A549 (cell line): ENCODE data around the gene STRADB. TPM values are rescaled to one million over a fixed set of nuclear protein-coding genes. Genes with fewer than 3 reads are reported as not detected.
"Not testable (repeated sequence)": the region's sequence is repeated elsewhere in the genome, so short reads cannot be mapped to it uniquely, and the experiment has no call there.

Experiments
- ATAC-seq, 2 experiments: fragments of 200-7000 bp in 1 of 2; fragments of >200 bp in 1 of 2; cut with Nextera tagmentation in 1 of 2; cut with Tn5 transposase in 1 of 2; 3 replicates each; pipeline versions ENCODE4 v1.8.0 to v1.9.1; 2018 to 2020; ENCODE audit warnings: mild to moderate bottlenecking in 1 of 2, moderate library complexity in 1 of 2
- CTCF ChIA-PET: fragments of 300-600 bp; sonication (Branson Sonifier 250); formaldehyde crosslinking; extraction: SDS; loops from one replicate; lab custom pipeline; 2021; ENCODE audit warnings: antibody characterized with exemption, inconsistent platforms; lab: Yijun Ruan, JAX
- POLR2A ChIA-PET: fragments of 350-600 bp; formaldehyde crosslinking; extraction: SDS; loops from one replicate; lab custom pipeline; 2021; ENCODE audit warnings: antibody characterized with exemption, inconsistent platforms; lab: Yijun Ruan, JAX
- DNase-seq, 2 experiments: peaks; one replicate each; pipeline versions ENCODE4 v3.0.0 to v3.0.0-alpha.2; 2011 to 2016; ENCODE audit warnings: low read depth in 1 of 2, low spot score in 1 of 2
- FAIRE-seq: peaks from 2 replicates; lab custom pipeline; 2011; peaks lifted over from hg19 to GRCh38; lab: Jason Lieb, UNC
- H3K27ac ChIP-seq, 2 experiments: fragments of >200 bp; sonication (Bioruptor Twin); formaldehyde crosslinking; 3 replicates each; pipeline ENCODE4 v1.5.1; 2016 to 2017
- H3K4me1 ChIP-seq: fragments of >200 bp; sonication (Bioruptor Twin); formaldehyde crosslinking; 3 replicates; pipeline ENCODE4 v1.6.1; 2016
- H3K4me2 ChIP-seq: fragments of >200 bp; sonication (Bioruptor Twin); formaldehyde crosslinking; 3 replicates; pipeline ENCODE4 v1.6.1; 2016
- H3K4me3 ChIP-seq: fragments of >200 bp; sonication (Bioruptor Twin); formaldehyde crosslinking; 3 replicates; pipeline ENCODE4 v1.5.1; 2016
- H3K9me3 ChIP-seq: fragments of >200 bp; sonication (Bioruptor Twin); formaldehyde crosslinking; 3 replicates; pipeline ENCODE4 v1.6.1; 2016
- ATOH8 ChIP-seq: fragments of 250-450 bp; sonication (Bioruptor Pico); IDR thresholded peaks from 2 replicates; pipeline ENCODE4 v1.5.0; 2020; ENCODE audit warnings: low read depth, mild to moderate bottlenecking, moderate library complexity
- BCL3 ChIP-seq: fragments of >200 bp; sonication (Bioruptor Twin); formaldehyde crosslinking; IDR thresholded peaks from 3 replicates; pipeline ENCODE4 v1.6.1; 2016
- BHLHE40 ChIP-seq: IDR thresholded peaks from 2 replicates; pipeline ENCODE4 v1.6.1; 2012; ENCODE audit warnings: low read depth, low read length, inconsistent platforms
- CHD2 ChIP-seq: fragments of 150-350 bp; IDR thresholded peaks from 2 replicates; pipeline ENCODE4 v1.6.1; 2014; ENCODE audit warnings: low read length; ENCODE audit not compliant: partially characterized antibody
- CTCF ChIP-seq: fragments of >200 bp; sonication (Bioruptor Twin); formaldehyde crosslinking; IDR thresholded peaks from 3 replicates; pipeline ENCODE4 v1.5.1; 2016
- EHF ChIP-seq: fragments of 250-450 bp; sonication (Bioruptor Pico); IDR thresholded peaks from 2 replicates; pipeline ENCODE4 v1.5.0; 2020; ENCODE audit warnings: mild to moderate bottlenecking
- EP300 ChIP-seq, 2 experiments: fragments of >200 bp; sonication (Bioruptor Twin); formaldehyde crosslinking; IDR thresholded peaks; 2 replicates in 1 of 2; 3 replicates in 1 of 2; pipeline ENCODE4 v1.6.1; 2016 to 2017
- FOSB ChIP-seq: fragments of 250-450 bp; sonication (Bioruptor Pico); IDR thresholded peaks from 2 replicates; pipeline ENCODE4 v1.5.0; 2020; ENCODE audit warnings: mild to moderate bottlenecking, moderate library complexity
- HES2 ChIP-seq: fragments of >200 bp; sonication (Bioruptor Twin); formaldehyde crosslinking; IDR thresholded peaks from 2 replicates; pipeline ENCODE4 v1.6.1; 2016
- JUNB ChIP-seq: fragments of >200 bp; sonication (Bioruptor Twin); formaldehyde crosslinking; IDR thresholded peaks from 2 replicates; pipeline ENCODE4 v1.6.1; 2016
- NFE2L2 ChIP-seq: fragments of 150-350 bp; conservative IDR thresholded peaks from 2 replicates; pipeline ENCODE4 v1.6.1; 2014; ENCODE audit warnings: low read length
- NPAS2 ChIP-seq: fragments of 250-450 bp; sonication (Bioruptor Pico); IDR thresholded peaks from 2 replicates; pipeline ENCODE4 v1.8.0; 2022; ENCODE audit warnings: mild to moderate bottlenecking, moderate library complexity, borderline replicate concordance
- PHF8 ChIP-seq: fragments of 200-600 bp; sonication (generic); IDR thresholded peaks from 2 replicates; pipeline ENCODE4 v1.6.1; 2016; ENCODE audit warnings: low read depth, mild to moderate bottlenecking, antibody characterized with exemption, moderate library complexity, borderline replicate concordance
- RARB ChIP-seq: fragments of 250-450 bp; sonication (Bioruptor Pico); IDR thresholded peaks from 2 replicates; pipeline ENCODE4 v1.8.0; 2021; ENCODE audit warnings: mild to moderate bottlenecking, moderate library complexity
- RCOR1 ChIP-seq: fragments of 150-350 bp; IDR thresholded peaks from 2 replicates; pipeline ENCODE4 v1.6.1; 2014; ENCODE audit warnings: antibody characterized with exemption, low read length, low read depth
- REST ChIP-seq: fragments of 200-600 bp; sonication (generic); IDR thresholded peaks from 2 replicates; pipeline ENCODE4 v1.6.1; 2016; ENCODE audit warnings: antibody characterized with exemption, mild to moderate bottlenecking, moderate library complexity
- SREBF2 ChIP-seq: fragments of 450-650 bp; IDR thresholded peaks from 2 replicates; pipeline ENCODE4 v1.6.1; 2014; ENCODE audit warnings: mild to moderate bottlenecking, moderate library complexity
- TFCP2L1 ChIP-seq: fragments of 250-450 bp; sonication (Bioruptor Pico); IDR thresholded peaks from 2 replicates; pipeline ENCODE4 v1.5.0; 2021; ENCODE audit warnings: mild to moderate bottlenecking
- ZFP36 ChIP-seq: fragments of 450-650 bp; IDR thresholded peaks from 2 replicates; pipeline ENCODE4 v1.6.1; 2014; ENCODE audit warnings: borderline replicate concordance; ENCODE audit not compliant: partially characterized antibody
- ZNF302 ChIP-seq: fragments of 250-450 bp; sonication (Bioruptor Pico); IDR thresholded peaks from 2 replicates; pipeline ENCODE4 v1.9.0; 2021; ENCODE audit warnings: inconsistent platforms, mild to moderate bottlenecking, moderate library complexity
- ZSCAN20 ChIP-seq: fragments of 250-450 bp; sonication (Bioruptor Pico); IDR thresholded peaks from 2 replicates; pipeline ENCODE4 v1.8.0; 2022; ENCODE audit warnings: mild to moderate bottlenecking, moderate library complexity
- WGBS: methylation state at CpG from one replicate; pipeline ENCODE4 v1.1.6; 2017; ENCODE audit errors: missing lambda C conversion rate; 5-methylcytosine and 5-hydroxymethylcytosine counted together
- polyA plus RNA-seq, 4 experiments: library from polyadenylated mRNA; depleted of rRNA in 3 of 4; stranded (reverse); fragments of >200 nt; fragmentation: RNase III in 1 of 4; extraction: RNeasy Plus Mini Kit Qiagen cat#74134 plus additional on column Dnase treatment in 1 of 4; gene quantifications; 2 replicates in 3 of 4; 3 replicates in 1 of 4; pipeline ENCODE4 v1.2.3, GENCODE V29; 2011 to 2017

Gene STRADB
- polyA plus RNA-seq, 2 of the 4 experiments (the other 2 are of a cell fraction), result 24.0 to 29.0 TPM

GRCh38 chr2:201482543-201482942 lies 31.0 kb downstream of the STRADB start:
- no peak for ATAC-seq
- no peak for DNase-seq
- H3K4me2 ChIP-seq, result no peak overlapping the region
- no peaks in the 10 kb centered on the region for H3K4me1 ChIP-seq
- POLR2A ChIA-PET, result no interaction called here
- 99% methylated on average over 4 of the region's 4 CpGs for WGBS
- H3K4me3 ChIP-seq, result no peak overlapping the region
- FAIRE-seq, result no peak
- no peak for TF ChIP-seq ZNF302 (CRISPR knock-in tag)
- no peak for TF ChIP-seq EP300 (IDR thresholded peaks at IDR 0.05)
- TF ChIP-seq FOSB (CRISPR knock-in tag), result no peak
- TF ChIP-seq HES2, result no peak
- no peak for TF ChIP-seq EHF (CRISPR knock-in tag)
- TF ChIP-seq NPAS2 (CRISPR knock-in tag), result no peak
- TF ChIP-seq RCOR1, result no peak
- TF ChIP-seq BHLHE40, result no peak
- TF ChIP-seq SREBF2, result no peak
- H3K27ac ChIP-seq, result no peak overlapping the region
- CTCF ChIA-PET, result no interaction called here
- H3K9me3 ChIP-seq, result no peaks in the 10 kb centered on the region

- FAIRE-seq, result no peak
- POLR2A ChIA-PET, result no interaction called here
- ATAC-seq, result no peak
These were observed 31.8 kb downstream of the STRADB start for GRCh38 chr2:201483342-201483741.

GRCh38 chr2:201483758-201484157 lies 32.2 kb downstream of the STRADB start:
- H3K4me2 ChIP-seq, FAIRE-seq, DNase-seq, POLR2A ChIA-PET, ATAC-seq, CTCF ChIA-PET, H3K9me3 ChIP-seq, H3K4me1 ChIP-seq, H3K4me3 ChIP-seq, H3K27ac ChIP-seq: not testable (repeated sequence)
- WGBS, result 97% methylated on average over 4 of the region's 4 CpGs

More at GRCh38 chr2:201483342-201483741, 31.8 kb downstream of the STRADB start:
- Histone ChIP-seq H3K27ac (no peak overlapping the region), H3K4me2 (no peak overlapping the region), H3K9me3 (no peaks in the 10 kb centered on the region), H3K4me3 (no peak overlapping the region), H3K4me1 (no peaks in the 10 kb centered on the region)
- CTCF ChIA-PET, result no interaction called here
- 78% methylated on average over 1 of the region's 1 CpG for WGBS
- TF ChIP-seq ZFP36 (no peak), BHLHE40 (no peak), TFCP2L1 (CRISPR knock-in tag) (no peak), JUNB (no peak), CTCF (no peak), BCL3 (no peak), EP300 (IDR thresholded peaks at IDR 0.05) (no peak), ZNF302 (CRISPR knock-in tag) (no peak), CHD2 (no peak), ATOH8 (CRISPR knock-in tag) (no peak), PHF8 (no peak), RARB (CRISPR knock-in tag) (no peak), REST (no peak), ZSCAN20 (no peak), NFE2L2 (no peak)
- DNase-seq, result no peak
